Activated gamma-delta T cell treated with anti-CD3 and anti-CD28 coated beads, Interleukin-2, amount 50 U/mL, for 16 hours (primary cell): ENCODE data around the gene DCTN5.
"Not testable (repeated sequence)": the region's sequence is repeated elsewhere in the genome, so short reads cannot be mapped to it uniquely, and the experiment has no call there.

Experiments used
- DNase-seq: peaks from one replicate; pipeline ENCODE4 v3.0.0-alpha.2; 2020; ENCODE audit warnings: low read depth

The DCTN5 gene

DNA sequence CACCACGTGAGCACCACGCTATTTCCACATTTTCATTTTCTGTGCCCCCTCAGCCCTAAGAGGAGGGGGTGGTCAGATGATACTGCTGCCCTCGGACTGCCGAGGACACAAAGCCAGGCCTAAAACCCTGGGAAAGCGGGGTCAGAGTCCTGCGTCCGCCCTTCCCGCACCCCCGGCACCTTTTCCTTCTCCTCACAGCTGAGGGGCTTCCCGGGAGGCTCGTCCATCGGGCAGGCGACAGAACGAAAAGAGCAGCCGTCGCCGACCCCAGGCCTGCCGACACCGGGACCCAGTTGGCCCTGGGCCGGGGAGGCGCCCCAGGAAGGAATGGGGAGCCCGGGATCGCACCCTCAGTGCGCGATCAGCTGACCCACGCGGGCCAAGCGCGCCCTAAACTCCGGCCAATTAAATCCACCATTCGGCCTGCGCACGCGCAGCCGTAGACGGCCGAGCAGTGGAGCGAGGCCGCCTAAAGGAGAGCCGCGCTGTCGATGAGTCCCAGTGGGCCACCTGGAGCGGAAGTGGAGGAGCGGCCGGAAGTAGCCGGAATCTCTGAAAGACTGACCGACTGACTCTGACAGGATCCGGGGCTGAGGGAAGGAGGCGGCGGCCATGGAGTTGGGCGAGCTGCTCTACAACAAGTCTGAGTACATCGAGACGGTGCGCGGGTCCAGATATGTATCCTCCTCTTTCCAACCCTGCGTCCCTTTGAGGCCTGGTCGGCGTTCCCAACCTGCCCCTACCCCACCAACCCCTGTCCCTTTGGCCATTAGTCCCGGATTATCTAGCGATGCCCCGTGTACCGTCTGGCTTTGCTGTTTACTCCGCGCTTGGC lies at the start of gene DCTN5, which contains the start of gene PALB2:
Gene DCTN5, plus strand, starts transcription at position 536 of the 835 bp plus-strand sequence. Its CDS starts 77 bp downstream, at position 613.
Gene PALB2, minus strand, starts transcription at position 380 of the 835 bp plus-strand sequence. Its CDS starts 153 bp downstream, at position 227.
- peak; percentile 75 for DNase-seq

DNA sequence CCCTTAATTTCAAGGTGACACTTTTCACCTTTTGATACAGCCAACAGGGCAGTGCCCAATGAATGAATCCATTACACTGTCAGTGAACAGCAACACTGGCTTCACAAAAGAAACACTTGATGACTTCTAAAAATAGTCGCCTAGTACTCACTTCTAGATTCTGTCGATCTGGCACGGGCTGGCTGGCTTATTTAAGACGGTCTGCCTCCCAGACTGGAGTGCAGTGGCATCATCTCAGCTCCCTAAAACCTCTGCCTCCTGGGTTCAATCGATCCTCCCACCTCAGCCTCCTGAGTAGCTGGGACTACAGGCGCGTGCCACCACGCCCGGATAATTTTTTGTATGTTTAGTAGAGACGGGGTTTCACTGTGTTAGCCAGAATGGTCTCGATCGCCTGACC lies 47.1 kb upstream of the DCTN5 start:
- DNase-seq = no peak

DNA sequence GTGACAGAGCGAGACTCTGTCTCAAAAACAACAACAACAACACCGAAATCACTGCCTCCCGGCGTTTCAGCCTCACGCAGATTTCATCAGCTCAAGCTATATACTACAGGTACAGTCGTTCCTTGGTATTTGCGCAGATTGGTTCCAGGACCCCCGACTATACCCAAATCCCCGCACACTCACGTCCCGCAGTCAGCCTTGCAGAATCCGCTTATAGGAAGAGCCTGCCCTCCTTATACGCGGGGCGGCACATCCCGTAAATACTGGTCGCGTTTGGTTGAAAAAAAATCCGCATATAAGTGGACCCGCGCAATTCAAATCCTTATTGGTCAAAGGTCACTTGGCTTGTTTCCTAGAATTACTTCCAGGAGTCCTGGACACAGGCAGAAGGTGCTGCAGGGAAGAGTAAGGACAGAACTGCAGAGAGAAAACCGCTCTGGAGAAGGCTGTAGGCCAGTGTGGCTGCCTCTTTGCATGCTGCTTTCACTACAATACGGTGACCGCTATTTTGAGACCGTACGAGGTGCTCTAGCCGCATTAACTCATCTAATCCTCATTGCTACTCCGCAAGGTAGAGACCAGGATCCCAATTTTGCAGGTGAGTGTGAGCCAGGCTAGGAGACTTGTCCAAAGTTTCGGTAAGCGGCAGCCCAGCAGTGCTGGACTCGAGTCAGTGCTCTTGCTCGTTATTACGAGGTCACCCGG lies 45.9 kb upstream of the DCTN5 start:
- no peak for DNase-seq

DNA sequence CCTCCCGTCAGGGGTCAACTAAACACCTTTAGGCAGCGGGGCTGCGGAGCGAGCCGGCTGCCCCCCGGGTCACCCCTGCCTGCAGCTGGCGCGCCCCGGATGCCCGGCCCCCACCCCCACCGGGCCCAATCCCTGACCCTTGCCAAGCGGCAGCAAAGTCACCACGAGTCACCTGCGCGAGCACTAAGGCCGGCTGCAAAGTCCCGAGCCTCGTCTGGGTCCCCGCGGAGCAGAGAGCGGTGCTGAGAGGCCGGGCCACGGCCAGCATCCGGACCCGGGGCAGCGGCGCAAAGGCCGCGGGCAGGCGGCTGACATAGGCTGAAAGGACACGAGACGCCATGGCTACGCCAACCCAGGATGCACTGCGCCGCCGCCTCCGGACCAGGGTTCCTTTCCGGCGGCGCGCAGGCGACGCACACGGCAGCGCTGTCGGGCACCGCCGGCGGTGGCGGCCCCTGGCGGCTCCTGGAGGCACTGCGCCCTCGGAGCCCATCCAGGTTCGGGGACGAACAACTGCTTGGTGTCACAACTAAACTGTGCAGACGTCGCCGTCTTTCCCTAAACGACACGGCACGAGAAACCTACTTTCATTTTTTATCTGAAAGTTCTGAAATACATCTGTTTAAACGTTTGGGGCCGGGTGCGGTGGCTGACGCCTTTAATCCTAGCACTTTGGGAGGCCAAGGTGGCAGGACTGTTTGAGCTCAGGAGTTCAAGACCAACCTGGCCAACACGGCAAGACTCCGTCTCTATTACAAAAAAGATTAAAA lies 45.1 kb upstream of the DCTN5 start, which contains the start of gene NDUFAB1:
Gene NDUFAB1, minus strand, starts transcription at position 366 of the 770 bp plus-strand sequence. Its CDS starts 26 bp downstream, at position 340.
- peak; percentile 87 for DNase-seq

DNA sequence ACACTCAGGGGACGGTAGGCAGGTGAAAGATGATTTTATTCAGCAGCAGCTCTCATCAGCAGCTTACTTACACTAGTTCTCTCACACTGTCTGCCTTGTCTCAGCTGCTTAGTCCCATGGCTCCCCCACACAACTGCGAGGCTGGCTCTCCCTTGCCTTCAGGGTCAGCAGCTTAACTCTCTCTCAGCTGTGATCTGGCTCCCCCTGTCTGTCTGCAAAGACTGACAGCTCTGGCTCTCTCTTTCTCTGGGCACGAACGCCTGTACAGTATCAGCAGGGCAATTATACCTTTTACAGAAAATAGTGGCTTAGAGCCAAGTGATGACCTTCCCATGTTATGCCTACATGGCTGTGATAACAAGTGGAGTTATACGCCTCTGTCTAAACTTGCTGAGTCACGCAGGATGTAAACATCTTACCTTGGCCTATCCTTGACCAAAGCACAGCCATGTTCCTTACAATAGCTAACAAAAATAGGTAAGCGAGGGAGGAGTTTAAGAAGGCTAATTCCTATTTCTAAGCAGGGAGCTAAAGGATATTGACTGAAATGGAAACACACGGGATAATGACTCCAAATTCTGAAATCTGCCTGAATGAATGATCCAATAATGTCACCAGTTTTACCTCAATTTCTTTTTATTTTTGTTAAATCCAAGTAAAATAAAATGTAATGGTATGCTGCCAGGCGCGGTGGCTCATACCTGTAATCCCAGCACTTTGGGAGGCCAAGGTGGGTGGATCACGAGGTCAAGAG lies 44.1 kb upstream of the DCTN5 start:
- DNase-seq = no peak

DNA sequence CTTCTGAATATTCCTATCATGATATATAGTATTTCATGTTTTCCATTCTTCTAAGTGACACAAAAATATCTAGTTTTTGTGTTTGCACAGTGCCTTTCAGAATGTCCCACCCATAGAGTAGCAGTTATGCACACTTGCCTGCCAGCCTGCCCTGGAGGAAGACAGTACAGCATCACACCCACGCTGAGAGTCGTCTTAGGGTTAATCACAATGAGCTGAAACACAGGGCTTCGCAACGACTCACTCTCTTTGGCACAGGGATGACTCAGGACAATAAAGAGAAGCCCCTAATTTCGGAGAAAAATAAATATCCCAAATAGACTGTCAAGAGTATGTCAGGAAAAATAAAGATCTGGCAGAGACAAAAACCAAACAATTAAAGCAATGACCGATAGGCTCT lies 33.5 kb upstream of the DCTN5 start:
- no peak for DNase-seq

DNA sequence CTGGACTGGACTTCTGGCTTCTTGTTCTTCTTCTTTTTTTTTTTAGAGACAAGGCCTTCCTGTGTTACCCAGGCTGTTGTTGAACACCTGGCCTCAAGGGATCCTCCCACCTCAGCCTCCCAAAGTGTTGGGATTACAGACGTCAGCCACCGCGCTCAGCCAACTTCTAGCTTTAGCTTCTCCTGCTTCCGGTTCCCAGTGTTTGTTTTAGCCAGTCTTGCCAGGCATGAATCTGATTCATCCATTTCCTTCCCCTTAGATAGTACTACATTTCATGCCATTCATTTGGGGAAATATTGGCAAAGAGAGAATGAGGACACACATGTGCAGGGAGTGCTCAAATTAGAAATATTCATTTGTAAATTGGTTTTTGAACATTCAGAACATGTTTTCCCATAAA lies 33.1 kb upstream of the DCTN5 start:
- no peak for DNase-seq

DNA sequence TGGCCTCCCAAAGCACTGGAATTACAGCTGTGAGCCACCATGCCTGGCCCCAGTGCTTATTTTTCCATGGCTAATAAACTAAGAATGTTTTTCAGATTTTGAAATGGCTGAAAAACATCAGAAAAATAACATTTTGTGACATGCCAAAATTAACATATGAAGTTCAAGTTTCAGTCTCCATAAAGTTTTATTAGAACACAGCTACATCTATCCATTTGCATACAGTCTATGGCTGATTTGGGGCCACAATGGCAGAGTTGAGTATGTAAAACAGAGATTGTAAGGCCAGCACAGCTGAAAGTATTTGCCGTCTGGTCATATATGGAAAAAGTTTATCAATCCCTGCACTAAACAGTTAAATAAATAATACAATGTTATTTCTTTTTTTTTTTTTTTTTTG lies 31.3 kb upstream of the DCTN5 start:
- no peak for DNase-seq

DNA sequence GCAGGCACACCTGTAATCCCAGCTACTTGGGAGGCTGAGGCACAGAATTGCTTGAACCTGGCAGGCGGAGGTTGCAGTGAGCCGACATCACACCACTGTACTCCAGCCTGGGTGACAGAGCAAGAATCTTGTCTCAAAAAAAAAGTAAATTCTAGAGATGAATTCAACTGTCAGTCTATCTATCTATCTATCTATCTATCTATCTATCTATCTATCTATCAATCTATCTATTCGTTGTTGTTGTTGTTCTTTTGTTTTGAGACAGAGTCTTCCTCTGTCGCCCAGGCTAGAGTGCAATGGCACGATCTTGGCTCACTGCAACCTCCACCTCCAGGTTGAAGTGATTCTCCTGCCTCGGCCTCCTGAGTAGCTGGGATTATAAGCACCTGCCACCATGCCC lies 30.4 kb upstream of the DCTN5 start:
- not testable (repeated sequence) for DNase-seq

DNA sequence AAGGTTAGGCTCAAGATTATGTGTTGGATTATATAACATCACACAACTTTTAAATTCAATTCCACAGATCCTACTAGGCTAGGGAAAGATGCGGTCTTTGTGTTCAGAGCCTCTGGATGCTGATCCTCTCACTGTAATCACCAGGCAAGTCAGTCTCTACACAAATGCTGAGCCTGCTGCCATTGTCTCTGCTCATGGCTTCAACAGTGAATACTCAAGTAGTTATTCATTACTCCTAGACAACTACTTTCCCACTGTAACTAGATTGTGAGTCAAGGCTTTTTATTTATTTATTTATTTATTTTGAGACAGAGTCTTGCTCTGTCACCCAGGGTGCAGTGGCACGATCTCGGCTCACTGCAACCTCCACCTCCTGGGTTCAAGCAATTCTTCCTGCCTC lies 29.3 kb upstream of the DCTN5 start:
- no peak for DNase-seq

DNA sequence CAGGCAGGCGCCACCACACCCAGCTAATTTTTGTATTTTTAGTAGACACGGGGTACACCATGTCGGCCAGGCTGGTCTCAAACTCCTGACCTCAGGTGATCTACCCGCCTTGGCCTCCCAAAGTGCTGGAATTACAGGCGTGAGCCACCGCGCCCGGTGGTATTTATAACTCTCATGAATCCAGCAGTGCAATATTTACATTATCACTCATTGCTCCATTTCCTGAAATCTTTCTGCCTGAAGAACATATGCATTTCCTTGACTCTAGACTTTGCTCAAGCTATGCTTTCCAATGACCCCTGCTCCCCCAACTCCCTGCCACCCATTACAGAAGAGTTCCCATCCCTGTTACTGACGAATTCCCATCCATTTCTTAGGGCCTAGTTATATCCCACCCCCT lies 25.5 kb upstream of the DCTN5 start:
- no peak for DNase-seq

DNA sequence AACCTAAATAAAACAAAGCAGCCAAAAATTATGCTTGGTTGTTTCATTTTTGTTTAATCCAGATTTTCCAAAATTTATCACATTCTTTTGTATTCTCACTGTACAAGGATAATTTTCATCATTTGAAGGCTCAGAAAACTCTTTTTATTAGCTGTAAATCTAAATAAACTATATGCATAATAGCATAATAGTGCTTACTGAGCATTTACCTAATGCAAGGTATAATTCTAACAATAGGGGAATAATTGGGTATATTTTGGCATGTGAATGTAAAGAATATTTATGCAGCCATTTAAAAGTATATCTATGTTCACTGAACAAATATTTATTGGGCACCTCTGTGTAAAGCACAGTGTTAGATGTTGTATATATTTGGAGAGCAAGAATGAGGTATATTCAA lies 17.2 kb upstream of the DCTN5 start:
- no peak for DNase-seq

DNA sequence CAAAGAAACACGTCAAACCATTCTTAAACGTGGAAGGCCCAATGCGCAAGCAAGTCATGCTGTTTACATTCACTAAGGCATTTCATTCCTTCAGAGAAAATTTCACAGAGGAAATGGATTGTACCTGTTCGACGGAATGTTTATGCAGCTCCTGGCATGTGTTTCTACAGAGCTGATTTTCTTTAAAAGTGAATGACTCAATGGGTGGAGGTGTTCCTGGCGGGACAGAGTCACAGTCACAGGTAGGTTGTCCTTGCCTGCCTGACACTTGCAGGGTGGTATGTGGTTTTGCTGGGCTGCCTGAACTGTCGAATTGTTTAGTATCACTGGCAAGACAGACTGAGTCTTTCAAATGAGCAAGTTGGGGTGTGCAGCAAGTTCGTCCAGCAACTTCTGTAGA lies 11.8 kb upstream of the DCTN5 start:
- no peak for DNase-seq

DNA sequence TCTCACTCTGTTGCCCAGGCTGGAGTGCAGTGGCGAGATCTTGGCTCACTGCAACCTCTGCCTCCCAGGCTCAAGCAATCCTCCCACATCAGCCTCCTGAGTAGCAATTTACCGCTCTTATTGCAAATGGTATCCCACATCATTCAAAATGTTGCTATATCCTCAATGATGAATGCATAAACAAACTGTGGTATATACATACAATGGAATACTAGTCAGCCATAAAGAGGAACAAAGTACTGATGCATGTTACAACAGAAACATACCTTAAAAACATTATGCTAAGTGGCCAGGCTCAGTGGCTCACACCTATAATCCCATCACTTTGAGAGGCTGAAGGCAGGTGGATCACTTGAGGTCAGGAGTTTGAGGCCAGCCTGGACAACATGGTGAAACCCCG lies 9.4 kb upstream of the DCTN5 start:
- DNase-seq = not testable (repeated sequence)

DNA sequence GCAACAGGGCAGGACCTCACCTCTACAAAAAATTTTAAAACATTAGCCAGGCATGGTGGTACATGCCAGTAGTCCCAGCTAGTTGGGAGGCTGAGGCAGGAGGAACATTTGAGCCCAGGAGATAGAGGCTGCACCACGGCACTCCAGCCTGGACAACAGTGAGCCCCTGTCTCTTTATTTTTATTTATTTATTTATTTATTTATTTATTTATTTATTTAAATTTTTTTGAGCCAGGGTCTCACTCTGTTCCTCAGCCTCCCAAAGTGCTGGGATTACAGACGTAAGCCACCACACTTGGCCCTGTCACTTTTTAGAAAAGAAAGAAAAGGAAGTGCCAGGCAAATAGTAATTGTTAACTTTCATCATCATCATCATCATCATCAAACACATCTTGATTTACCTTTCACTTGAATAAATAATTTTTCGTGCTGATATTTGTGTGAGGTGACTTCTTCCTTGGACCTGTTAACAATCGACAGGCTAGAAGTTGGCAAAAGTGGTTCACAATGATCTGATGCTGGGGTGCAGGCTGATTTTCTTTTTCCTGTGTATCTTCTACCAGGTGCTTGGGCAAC lies 6.7 kb upstream of the DCTN5 start:
- no peak for DNase-seq

DNA sequence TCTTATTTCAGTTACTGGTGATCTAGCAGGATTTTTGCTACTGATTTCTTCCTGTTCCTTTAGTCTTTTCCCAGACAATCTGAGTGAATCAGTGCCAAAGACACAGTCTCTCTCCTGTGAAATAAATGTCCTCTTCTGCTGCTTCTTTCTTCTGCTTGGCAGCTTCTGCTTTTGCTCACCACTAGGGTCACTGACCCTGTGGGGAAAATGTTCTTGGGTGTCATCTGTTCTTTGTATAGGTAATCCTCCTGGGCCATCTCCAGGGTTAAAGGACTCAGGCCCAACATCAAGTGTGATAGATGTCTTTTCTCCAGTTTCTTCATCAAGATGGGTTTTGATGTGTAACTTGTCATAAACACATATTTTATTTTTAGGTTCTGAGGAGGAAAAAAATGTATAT lies 5.3 kb upstream of the DCTN5 start:
- DNase-seq = no peak

DNA sequence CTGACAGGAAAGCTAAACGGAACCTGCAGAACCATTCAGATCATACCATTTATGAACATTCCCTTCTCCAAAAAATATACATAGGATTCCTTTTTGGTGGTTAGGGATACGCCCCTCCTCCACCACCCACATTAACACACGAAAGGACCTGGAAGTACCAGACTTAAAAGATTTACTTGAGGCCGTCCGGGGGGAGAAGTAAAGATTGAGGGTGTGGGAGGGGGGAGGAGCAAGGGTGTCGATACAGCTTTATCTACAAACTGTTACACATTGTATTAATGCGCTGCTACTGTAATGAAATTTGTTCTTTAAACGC lies 693 bp upstream of the DCTN5 start:
- no peak for DNase-seq

DNA sequence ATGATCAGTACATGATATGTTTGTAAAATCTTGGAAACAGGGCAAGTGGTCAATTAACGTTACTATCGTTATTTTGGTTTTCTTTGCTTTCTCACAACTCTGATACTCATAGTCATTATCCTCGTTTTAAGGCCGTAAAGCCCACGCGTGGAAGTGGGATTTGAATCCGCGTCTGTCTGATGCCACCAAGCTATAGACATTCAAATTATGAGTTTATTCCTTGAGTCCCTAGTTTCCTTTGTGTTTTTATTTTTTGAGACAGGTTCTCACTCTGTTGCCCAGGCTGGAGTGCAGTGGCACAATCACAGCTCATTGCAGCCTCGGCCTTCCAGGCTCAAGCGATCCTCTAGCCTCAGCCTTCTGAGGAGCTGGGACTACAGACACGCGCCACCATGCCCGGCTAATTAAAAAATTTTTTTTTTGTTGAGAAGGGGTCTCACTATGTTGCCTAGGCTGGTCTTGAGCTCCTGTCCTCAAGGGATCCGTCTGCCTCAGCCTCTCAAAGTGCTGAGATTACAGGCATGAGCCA lies 1.0 kb downstream of the DCTN5 start:
- DNase-seq = no peak

DNA sequence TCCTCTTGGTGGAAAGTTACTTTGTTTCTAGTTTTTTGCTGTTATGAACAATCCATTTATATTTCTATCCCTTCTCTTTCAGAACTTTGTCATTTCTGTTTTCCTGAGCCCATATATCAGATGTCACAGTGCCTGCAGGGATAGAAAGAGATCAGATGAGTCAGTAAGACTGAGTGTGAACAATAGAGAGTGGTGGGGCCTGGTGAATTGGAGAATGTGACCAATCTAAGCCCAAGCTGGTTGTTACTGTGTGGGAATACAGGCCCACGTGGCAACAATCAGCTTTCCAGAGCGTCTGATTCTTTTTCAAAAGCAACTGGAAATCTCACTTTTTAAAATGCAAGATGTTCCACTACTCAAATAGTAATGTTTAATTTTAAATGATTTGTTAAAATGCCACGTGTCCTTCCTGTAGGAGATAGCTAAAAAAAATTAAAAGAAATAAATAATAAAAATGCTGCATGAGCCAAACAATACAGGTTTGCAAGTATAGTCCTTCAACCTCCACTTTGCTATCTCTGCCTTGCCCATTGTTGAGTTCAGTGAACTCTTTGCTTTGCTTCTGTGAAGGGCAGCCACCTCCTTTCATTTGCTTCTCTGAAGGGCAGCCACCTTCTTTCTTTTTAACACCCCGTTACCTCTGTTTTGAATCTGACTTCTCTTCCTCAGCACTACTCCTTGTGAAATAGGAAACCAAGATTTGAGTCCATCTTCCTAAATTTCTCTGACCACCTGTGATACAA lies 9.6 kb downstream of the DCTN5 start:
- no peak for DNase-seq

DNA sequence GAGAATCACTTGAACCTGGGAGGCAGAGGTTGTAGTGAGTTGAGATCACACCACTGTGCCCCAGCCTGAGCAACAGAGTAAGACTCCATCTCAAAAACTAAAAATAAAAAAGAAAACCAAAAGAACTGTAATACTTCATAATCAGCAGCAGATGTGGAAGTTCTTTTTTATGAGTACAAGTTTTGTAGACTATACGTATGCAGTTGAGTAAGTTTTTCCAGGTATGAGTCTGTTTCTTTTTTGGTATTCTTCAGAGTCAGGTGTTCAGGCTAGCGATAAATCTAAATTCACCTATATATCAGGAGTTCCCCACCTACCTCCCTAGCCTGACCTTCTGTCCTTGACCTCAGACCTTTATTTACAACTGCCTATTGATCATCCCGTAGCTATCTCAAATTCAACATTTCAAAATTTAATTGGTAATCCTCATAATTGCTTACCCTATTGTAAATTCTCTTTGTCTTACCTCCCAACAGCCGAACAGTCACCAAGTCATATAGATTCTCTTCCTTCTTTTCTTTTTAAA lies 10.7 kb downstream of the DCTN5 start:
- DNase-seq = no peak
